HCT116 (cell line): Measurements from ENCODE around the gene GALNT13. TPM values are rescaled to one million over a fixed set of nuclear protein-coding genes. Genes with fewer than 3 reads are reported as not detected.
A peak's percentile ranks its signal among the peaks of the same experiment; 100 is the strongest.

ENCODE experiments used
- ATAC-seq: fragments of 200-7000 bp; cut with Tn5 transposase; 2 replicates; pipeline ENCODE4 v1.9.1; 2020; ENCODE audit warnings: mild to moderate bottlenecking, moderate library complexity
- BruUV-seq: library from RNA; stranded (reverse); fragments of 400-500 nt; replicated peaks from 2 replicates; lab custom pipeline; 2021; lab: Mats Ljungman, UMichigan
- CTCF ChIA-PET: fragments of 300-600 bp; sonication (Branson Sonifier 250); formaldehyde crosslinking; loops from one replicate; lab custom pipeline; 2021; ENCODE audit warnings: antibody characterized with exemption; lab: Charles Lee
- POLR2A ChIA-PET: fragments of 300-600, 350-600 bp; sonication (Branson Sonifier 250); formaldehyde crosslinking; loops from one replicate; lab custom pipeline; 2021; ENCODE audit warnings: antibody characterized with exemption; lab: Charles Lee
- RAD21 ChIA-PET, 2 experiments: fragments of 300-600 bp; sonication (Branson Sonifier 250); formaldehyde crosslinking; loops; one replicate each; lab custom pipeline; 2023; ENCODE audit warnings: low total read pairs in 2 of 2; ENCODE audit not compliant: uncharacterized antibody in 2 of 2, unreplicated experiment in 2 of 2, low non-redundant PET in 1 of 2; lab: Charles Lee
- DNase-seq: peaks from one replicate; pipeline ENCODE4 v3.0.0-alpha.2; 2010; ENCODE audit warnings: low read depth, low spot score
- H2AFZ ChIP-seq: fragments of 200-600 bp; shearing (Covaris generic), sonication (generic); 2 replicates; pipeline ENCODE4 v1.6.1; 2017; ENCODE audit warnings: low read depth, mixed run types, mixed read lengths, antibody characterized with exemption, low read length; ENCODE audit not compliant: poor library complexity, severe bottlenecking
- H3K27ac ChIP-seq: 2 replicates; pipeline ENCODE4 v1.5.1; 2012; ENCODE audit warnings: low read depth, low read length
- H3K27me3 ChIP-seq: fragments of 200-600 bp; sonication (generic); 2 replicates; pipeline ENCODE4 v1.6.1; 2016; ENCODE audit warnings: mixed run types, low read length, mixed read lengths; ENCODE audit not compliant: insufficient read depth
- H3K36me3 ChIP-seq, 2 experiments: fragments of 200-500 bp in 1 of 2; fragments of 200-600 bp in 1 of 2; sonication (Bioruptor generic) in 1 of 2; sonication (generic) in 1 of 2; 2 replicates each; pipeline versions ENCODE4 v1.5.1 to v1.6.1; 2014 to 2016; ENCODE audit warnings: low read length in 2 of 2, inconsistent platforms in 1 of 2, mixed read lengths in 1 of 2, mixed run types in 1 of 2; ENCODE audit not compliant: insufficient read depth in 2 of 2, control insufficient read depth in 1 of 2
- H3K4me1 ChIP-seq, 2 experiments: fragments of 200-600 bp in 1 of 2; sonication (generic) in 1 of 2; 2 replicates each; pipeline versions ENCODE4 v1.5.1 to v1.6.1; 2012 to 2017; ENCODE audit warnings: low read length in 2 of 2, inconsistent platforms in 1 of 2, mild to moderate bottlenecking in 1 of 2, mixed read lengths in 1 of 2, mixed run types in 1 of 2, moderate library complexity in 1 of 2; ENCODE audit not compliant: insufficient read depth in 2 of 2, control insufficient read depth in 1 of 2
- H3K4me2 ChIP-seq: fragments of 200-600 bp; sonication (generic); 2 replicates; pipeline ENCODE4 v1.6.1; 2017; ENCODE audit warnings: mixed run types, low read length, mixed read lengths
- H3K4me3 ChIP-seq, 2 experiments: fragments of 200-600 bp in 1 of 2; sonication (generic) in 1 of 2; replicated peaks in 1 of 2; 2 replicates each; pipeline ENCODE4 v1.5.1; 2011 to 2016; ENCODE audit warnings: low read length in 2 of 2, control low read depth in 1 of 2, low read depth in 1 of 2, mild to moderate bottlenecking in 1 of 2, mixed read lengths in 1 of 2, mixed run types in 1 of 2
- H3K79me2 ChIP-seq: fragments of 200-600 bp; sonication (generic); 2 replicates; pipeline ENCODE4 v1.6.1; 2017; ENCODE audit warnings: mild to moderate bottlenecking, mixed run types, low read length, moderate library complexity, mixed read lengths; ENCODE audit not compliant: insufficient read depth
- H3K9ac ChIP-seq: fragments of 200-600 bp; sonication (generic); 2 replicates; pipeline ENCODE4 v1.6.1; 2016; ENCODE audit warnings: low read length, mixed read lengths
- H3K9me2 ChIP-seq: fragments of 200-600 bp; sonication (generic), shearing (Covaris generic); 2 replicates; pipeline ENCODE4 v1.6.1; 2017; ENCODE audit warnings: mixed run types, mild to moderate bottlenecking, moderate library complexity; ENCODE audit not compliant: insufficient read depth
- H3K9me3 ChIP-seq, 2 experiments: fragments of 200-500 bp in 1 of 2; fragments of 200-600 bp in 1 of 2; sonication (Bioruptor generic) in 1 of 2; sonication (generic) in 1 of 2; 2 replicates each; pipeline ENCODE4 v1.6.1; 2014 to 2017; ENCODE audit warnings: low read length in 2 of 2, mixed read lengths in 2 of 2, inconsistent platforms in 1 of 2, low read depth in 1 of 2, mild to moderate bottlenecking in 1 of 2, mixed run types in 1 of 2, moderate library complexity in 1 of 2; ENCODE audit not compliant: control insufficient read depth in 1 of 2, insufficient read depth in 1 of 2
- H4K20me1 ChIP-seq: fragments of 200-600 bp; sonication (generic), shearing (Covaris generic); 2 replicates; pipeline ENCODE4 v1.6.1; 2017; ENCODE audit warnings: mixed run types, mild to moderate bottlenecking, moderate library complexity; ENCODE audit not compliant: insufficient read depth
- SRF ChIP-seq: IDR thresholded peaks from 2 replicates; pipeline ENCODE4 v1.6.1; 2012; ENCODE audit warnings: low read depth
- ZNF274 ChIP-seq: fragments of 200-500 bp; sonication (Bioruptor generic); IDR thresholded peaks from 2 replicates; pipeline ENCODE4 v1.6.1; 2014; ENCODE audit warnings: mild to moderate bottlenecking, low read depth, low read length, inconsistent platforms
- intact Hi-C: fragments of 100-400 bp; cut with micrococcal nuclease; formaldehyde crosslinking; loops from 2 replicates; pipeline ENCODE4 v1.10.0; 2022
- total RNA-seq: library from RNA; stranded (reverse); gene quantifications from one replicate; pipeline ENCODE4 v1.2.1, GENCODE V29; 2021; ENCODE audit not compliant: unreplicated experiment
- TF ChIP-seq, protein P1 (sequence below), 3 experiments: fragments of 200-600 bp in 1 of 3; sonication (generic) in 1 of 3; IDR thresholded peaks in 2 of 3; conservative IDR thresholded peaks in 1 of 3; 2 replicates each; pipeline ENCODE4 v1.5.1; 2012 to 2017; ENCODE audit warnings: low read depth in 2 of 3, low read length in 2 of 3, antibody characterized with exemption in 1 of 3, borderline replicate concordance in 1 of 3, control low read depth in 1 of 3, mild to moderate bottlenecking in 1 of 3, mixed read lengths in 1 of 3, mixed run types in 1 of 3, moderate library complexity in 1 of 3; ENCODE audit not compliant: insufficient read depth in 1 of 3

Gene GALNT13
- total RNA-seq, 1 experiment from 2014 or later = 0.44 TPM

DNA sequence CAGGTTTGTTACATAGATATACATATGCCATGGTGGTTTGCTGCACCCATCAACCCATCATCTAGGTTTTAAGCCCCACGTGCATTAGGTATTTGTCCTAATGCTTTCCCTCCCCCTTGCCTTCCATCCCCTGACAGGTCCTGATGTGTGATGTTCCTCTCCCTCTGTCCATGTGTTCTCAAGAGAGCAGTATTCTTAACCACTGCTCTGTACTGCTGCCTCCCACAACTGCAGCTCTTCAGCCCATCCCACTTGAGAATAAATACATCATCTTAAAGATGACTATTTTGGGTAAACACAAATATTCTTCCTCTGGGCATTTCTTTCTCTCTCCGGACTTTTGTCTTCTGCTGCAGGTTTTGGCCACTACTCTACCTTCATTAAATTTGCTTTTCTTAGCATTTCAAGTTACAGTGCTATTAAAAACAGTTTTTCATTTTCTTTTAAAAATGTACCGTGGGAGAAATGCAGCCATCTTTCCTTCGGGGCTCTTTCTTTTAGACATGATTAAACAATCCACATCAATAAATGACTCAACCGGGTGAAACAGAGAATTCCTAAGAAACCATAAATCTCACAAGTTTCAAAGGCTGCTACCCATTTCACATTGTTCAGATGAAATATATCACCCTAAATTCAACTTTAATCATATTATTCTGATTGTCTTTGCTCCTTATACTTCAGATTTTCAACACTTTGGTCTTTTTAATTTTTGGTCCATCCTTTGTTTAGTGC is 323.4 kb downstream of the GALNT13 start (continued):
- TF ChIP-seq ZNF274 = no peak

GRCh38 chr2:154195644-154196195 is 324.0 kb downstream of the GALNT13 start:
- no peaks in the 10 kb centered on the region for H3K79me2 ChIP-seq
- no peak for TF ChIP-seq SRF
- TF ChIP-seq, protein P1, sequence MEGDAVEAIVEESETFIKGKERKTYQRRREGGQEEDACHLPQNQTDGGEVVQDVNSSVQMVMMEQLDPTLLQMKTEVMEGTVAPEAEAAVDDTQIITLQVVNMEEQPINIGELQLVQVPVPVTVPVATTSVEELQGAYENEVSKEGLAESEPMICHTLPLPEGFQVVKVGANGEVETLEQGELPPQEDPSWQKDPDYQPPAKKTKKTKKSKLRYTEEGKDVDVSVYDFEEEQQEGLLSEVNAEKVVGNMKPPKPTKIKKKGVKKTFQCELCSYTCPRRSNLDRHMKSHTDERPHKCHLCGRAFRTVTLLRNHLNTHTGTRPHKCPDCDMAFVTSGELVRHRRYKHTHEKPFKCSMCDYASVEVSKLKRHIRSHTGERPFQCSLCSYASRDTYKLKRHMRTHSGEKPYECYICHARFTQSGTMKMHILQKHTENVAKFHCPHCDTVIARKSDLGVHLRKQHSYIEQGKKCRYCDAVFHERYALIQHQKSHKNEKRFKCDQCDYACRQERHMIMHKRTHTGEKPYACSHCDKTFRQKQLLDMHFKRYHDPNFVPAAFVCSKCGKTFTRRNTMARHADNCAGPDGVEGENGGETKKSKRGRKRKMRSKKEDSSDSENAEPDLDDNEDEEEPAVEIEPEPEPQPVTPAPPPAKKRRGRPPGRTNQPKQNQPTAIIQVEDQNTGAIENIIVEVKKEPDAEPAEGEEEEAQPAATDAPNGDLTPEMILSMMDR (IDR thresholded peaks at IDR 0.05 in 2 of 3, conservative IDR thresholded peaks at IDR 0.05 in 1 of 3; ENCODE audit: borderline replicate concordance in 1 of 3, insufficient read depth in 1 of 3, low read depth in 2 of 3, low read length in 2 of 3) = peak in 2 of 3 experiments; percentile 17 to 26; a peak in 1 of 6 replicates
- no peak overlapping the region for H3K4me2 ChIP-seq
- no peak overlapping the region for H2AFZ ChIP-seq
- H3K27me3 ChIP-seq = no peaks in the 10 kb centered on the region
- no peak overlapping the region for H3K9ac ChIP-seq
- no peaks in the 10 kb centered on the region for H4K20me1 ChIP-seq
- DNase-seq = no peak
- no TSS peak for BruUV-seq
- H3K36me3 ChIP-seq = no peaks in the 10 kb centered on the region
- ChIA-PET POLR2A (no interaction called here), RAD21 (no interaction called here), CTCF (interaction anchor here (1.1 kb wide), 1 partner anchor 180 kb away, joined by 3 read pairs; no protein-coding TSS in a partner anchor)
- no peaks in the 10 kb centered on the region for H3K9me3 ChIP-seq
- no peak overlapping the region for H3K4me3 ChIP-seq
- H3K27ac ChIP-seq = no peak overlapping the region
- intact Hi-C loops = no loop called here
- ATAC-seq = no peak; the same call in 1 of the 2 replicates
- H3K4me1 ChIP-seq = no peaks in the 10 kb centered on the region
- H3K9me2 ChIP-seq = no peaks in the 10 kb centered on the region
